ENCODE measurements around the gene RNF138.
"Not testable (repeated sequence)": the region's sequence is repeated elsewhere in the genome, so short reads cannot be mapped to it uniquely, and the experiment has no call there.

RNF138 gene

DNA sequence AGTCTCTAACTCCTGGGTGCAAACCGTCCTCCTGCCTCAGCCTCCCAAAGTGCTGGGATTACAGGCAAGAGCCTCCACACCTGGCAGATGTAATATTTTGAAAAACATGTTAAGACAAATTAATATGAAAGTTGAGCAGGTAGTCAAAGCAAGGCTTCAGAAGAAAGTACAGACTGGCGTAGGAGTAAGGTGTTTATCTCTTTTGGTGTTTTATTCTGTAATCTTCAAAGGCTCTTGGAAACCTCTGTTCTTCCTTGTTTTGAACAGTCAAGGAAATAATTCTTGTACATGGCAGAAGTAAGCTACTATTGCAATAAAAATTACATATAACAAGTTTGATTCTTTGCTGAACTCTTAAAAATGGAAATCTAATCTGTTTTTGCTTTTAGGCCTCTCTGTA is 5.3 kb downstream of the RNF138 start:
- DNase-seq: no peak

DNA sequence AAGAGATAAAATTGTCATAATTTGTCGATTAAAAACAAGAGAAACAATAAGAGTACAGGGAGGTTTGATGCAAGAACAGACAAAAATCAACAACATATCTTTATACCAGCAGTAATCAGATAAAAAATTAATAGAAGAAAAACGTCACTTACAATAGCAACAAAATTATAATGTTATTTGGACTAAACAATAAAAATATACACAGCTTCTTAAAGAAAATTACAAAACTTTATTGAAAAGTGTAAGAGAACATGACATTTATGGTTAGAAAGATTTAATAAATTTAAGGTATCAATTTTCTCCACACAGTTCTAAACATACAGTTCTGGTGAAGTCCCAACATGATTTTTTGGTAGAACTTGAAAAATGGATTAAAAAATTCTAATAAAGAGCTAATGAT is 12.8 kb downstream of the RNF138 start:
- DNase-seq: no peak

DNA sequence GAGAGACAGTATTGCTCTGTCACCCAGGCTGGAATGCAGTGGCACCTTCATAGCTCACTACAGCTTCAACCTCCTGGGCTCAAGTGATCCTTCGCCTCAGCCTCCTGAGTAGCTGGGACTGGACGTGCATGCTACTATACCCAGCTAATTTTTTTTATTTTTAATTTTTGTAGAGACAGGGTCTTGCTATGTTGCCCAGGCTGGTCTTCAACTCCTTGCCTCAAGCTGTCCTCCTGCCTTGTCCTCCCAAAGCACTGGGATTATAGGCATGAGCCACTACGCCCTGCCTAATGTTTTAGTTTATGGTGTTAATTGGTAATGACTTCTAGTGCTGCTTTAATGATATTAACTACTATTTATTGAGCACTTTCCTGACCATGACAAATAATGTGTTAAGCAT is 18.3 kb downstream of the RNF138 start:
- no peak for DNase-seq

DNA sequence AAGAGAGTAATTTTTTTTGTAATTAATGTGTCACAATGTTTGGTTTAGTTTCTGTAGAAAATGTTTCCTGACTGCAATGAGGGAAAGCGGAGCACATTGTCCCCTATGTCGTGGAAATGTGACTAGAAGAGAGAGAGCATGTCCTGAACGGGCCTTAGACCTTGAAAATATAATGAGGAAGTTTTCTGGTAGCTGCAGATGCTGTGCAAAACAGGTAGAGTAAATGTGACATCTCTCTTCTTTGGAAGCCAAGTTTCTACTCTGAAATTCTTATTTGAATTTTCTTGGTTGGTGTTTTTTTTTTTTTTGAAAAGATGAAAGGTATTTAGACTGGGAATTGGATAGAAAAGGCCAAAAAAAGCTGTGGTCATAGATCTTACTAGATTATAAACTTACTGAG is 20.0 kb downstream of the RNF138 start:
- no peak for DNase-seq

DNA sequence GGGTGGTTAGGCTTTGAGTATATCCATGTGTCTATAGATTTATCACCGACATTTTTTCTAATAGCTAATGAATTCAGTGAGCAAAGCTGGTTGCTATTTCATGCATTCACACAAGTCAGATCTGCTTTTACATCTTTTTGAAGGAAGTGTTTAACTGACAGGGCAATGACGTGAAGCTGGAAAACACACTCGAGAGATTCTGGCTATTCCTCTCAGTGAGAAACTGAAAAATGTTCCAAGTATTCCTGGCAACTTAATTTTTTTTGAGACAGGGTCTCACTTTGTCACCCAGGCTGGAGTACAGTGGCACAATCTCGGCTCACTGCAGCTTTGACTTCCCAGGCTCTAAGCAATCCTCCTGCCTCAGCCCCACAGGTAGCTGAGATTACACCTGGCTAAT is 21.2 kb downstream of the RNF138 start:
- no peak for DNase-seq

DNA sequence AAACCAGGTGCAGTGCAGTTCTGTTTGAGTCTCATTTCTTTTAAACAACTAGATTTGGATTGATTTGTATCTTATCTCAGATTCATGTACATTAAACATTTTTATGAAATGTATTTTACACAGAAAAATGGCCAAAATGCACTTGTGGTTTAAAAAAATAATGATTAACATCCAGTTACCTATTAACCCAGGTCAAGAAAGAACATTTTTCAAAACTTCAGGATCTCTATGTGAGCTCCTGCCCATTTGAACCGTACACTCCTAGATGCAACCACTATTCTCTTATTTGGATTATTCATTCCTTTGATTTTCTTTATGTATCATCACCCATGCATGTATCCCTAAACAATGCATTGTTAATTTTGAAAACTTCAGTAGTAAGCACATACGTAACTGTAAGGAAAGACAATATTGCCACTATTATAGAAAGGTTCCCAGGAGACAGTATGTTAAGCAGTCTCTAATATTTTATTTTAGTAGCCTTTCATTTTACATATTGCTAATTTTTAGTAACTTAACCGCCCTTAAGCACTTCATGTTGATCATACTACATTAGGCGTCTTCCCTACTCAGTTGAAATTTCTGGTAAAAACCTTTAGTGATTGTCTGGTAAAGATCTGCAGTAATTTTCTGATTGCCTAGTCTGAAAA is 22.7 kb downstream of the RNF138 start:
- DNase-seq: no peak

DNA sequence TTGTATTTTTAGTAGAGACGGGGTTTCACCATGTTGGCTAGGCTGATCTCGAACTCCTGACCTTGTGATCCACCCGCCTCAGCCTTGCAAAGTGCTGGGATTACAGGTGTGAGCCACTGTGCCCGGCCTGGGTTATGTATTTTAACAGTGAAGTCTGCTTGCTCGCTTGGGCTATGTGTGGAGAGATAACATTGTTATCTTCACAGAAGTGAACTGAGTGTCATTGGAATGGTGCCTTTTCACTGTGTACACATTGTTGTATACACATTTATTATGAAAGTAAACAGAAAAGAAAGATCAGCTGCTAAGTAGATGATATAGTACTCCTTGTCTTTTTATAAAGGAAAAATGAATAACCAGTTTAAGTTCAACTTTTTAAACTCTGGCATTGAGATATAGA is 30.4 kb downstream of the RNF138 start:
- DNase-seq: no peak

DNA sequence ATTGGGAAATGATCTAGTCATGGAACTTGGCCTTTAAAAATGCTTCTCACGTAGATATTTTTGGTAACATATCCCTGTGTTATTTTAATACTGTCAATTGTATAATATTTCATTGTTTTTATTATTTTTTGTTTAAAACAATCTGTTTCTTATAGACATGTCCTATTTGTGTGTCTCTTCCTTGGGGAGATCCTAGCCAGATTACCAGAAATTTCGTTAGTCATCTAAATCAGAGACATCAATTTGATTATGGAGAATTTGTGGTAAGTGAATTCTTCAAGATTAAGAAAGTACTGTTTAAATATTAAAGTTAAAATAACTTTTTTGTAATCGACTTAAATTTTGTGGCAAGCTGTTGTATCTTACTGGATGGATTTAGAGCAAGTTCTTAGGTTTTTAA is 34.9 kb downstream of the RNF138 start:
- no peak for DNase-seq

DNA sequence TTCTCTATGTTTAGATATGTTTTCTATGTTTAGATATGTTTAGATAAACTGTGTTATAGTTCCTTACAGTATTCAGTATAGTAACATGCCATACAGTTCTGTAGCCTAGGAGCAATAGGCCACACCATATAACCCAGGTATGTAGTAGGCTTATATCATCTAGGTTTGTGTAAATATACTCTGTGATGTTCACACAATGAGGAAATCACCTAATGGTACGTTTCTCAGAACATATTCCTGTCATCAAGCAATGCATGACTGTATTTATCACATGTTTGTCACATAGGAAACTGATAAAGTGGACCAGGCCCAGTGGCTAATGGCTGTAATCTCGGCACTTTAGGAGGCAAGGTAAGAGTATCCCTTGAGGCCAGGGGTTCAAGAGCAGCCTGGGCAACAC is 44.0 kb downstream of the RNF138 start:
- no peak for DNase-seq

DNA sequence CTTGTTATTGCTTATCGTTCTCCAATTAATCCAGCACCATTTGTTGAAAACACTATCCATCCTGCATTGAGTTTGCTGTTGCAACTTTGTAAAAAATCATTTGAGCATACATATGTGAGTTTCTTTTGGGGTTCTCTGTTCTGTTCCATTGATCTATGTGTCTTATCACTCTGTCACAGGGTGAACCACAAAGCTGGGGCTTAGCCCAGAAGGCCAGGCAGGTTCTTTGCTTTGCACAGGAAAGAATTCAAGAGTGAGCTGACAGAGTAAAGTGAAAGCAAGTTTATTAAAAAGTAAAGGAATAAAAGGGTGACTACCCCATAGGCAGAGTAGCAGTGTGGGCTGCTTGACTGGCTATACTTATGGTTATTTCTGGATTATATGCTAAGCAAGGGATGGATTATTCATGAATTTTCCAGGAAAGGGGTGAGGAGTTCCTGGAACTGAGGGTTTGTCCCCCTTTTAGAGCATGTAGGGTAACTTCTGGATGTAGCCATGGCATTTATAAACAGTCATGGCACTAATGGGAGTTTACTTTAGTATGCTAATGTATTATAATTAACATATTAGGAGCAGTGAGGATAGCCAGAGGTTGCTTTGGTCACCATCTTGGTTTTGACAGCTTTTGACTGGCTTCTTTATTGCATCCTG is 46.8 kb downstream of the RNF138 start:
- DNase-seq: no peak

DNA sequence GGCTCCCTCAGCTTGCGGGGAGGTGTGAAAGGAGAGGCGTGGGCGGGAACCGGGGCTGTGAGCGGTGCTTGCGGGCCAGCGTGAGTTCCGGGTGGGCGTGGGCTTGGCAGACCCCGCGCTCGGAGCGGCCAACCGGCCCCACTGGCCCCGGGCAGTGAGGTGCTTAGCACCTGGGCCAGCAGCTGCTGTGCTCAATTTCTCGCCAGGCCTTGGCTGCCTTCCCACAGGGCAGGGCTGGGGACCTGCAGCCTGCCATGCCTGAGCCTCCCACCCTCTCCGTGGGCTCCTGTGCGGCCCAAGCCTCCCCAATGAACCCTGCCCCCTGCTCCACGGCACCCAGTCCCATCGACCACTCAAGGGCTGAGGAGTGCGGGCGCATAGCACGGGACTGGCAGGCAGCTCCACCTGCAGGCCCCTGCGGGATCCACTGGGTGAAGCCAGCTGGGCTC is 48.2 kb downstream of the RNF138 start:
- DNase-seq: no peak

DNA sequence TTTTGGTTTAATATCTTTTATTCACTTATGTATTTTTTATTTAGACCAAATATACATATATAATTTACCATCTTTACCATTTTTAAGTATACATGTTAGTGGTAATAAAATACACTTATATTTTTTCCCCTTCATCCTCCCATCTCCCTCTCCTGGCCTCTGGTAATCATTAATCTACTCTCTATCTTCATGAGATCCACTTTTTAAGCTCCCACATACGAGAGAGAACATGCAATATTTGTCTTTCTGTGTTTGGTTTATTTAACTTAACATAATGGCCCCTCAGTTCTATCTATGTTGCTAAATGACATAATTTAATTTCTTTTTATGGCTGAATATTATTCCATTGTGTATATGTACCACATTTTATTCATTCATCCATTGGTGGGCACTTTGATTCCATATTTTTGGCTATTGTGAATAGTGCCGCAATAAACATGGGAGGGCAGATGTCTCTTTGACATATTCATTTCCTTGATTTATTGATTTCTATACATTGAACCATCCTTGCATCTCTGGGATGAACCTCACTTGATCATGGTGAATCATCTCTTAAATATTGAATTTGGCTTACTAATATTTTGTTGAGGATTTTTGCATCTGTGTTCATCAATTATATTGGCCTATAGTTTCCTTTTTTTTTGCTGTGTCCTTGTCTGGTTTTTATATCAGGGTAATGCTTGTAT is 56.7 kb downstream of the RNF138 start:
- no peak for DNase-seq

DNA sequence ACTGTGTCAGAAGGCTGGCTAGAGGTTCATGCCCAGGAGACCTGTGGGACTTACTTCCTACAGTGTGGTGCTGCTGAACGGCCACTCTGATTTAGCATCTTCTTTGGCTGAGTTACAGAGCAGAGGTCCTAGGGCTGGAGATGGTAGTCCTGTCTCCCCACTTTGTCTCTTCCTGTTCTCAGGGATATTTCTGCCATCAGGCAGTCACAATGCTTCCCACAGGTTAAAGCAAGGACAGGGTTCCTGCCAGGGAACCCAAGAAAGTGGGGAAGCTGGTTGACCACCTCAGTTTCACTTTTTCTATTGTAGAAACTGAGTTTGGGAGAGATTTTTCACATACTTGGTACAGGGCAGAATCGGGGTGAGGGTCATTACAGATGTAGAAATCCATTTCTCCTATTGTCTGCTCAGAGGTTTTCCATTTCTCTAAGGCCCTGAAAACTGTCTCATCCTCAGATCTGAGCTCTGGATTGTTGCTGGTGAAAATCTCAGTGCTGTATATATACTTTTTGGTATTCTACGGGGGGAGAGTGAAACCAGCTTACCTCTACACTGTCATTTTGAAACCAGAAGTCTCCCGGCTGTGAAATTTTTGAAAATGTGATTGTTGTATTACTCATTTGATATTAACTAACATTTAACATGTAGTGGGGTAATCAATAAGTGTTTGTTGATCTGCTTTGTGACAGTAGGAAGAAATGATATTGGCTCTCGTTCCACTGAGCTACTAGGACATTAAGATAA is 61.2 kb downstream of the RNF138 start:
- DNase-seq: no peak

DNA sequence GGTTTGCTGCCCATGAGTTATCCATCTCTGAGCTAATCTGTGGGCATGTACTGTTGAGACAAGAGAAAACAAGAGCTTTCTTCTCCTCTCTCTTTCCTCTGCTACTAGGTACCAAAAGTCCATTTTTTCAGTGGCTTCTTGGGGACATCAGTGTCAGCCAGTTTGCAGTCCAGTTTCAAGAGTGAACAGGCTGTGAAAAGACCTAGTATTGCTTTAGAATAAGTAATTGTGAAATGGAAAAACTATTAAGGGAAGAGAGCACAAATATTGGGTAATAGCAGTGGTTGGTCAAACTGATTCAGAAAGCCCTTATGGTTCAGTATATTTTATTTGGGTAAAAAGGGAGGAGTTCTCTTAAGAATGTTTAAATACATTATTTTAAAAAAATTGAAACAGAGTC is 65.2 kb downstream of the RNF138 start:
- no peak for DNase-seq

DNA sequence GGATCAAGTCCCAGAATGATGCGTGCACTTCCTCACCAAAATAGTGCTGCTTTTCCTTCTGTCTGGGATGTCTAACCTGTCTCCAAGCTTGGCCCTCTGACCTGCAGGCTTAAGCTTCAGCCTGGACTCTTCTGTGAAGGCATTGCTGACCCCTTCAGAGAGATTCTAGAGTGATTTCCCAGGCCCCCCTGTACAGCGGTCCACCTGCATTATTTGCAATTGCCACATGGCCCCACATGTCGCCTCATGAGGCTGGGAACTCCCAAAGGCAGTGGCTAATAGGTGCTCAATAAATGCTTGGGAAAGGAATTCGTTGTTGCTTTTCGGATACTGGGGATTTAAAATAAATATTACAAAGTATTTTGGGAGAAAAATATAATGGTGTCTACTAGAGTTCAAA is 65.9 kb downstream of the RNF138 start:
- no peak for DNase-seq

DNA sequence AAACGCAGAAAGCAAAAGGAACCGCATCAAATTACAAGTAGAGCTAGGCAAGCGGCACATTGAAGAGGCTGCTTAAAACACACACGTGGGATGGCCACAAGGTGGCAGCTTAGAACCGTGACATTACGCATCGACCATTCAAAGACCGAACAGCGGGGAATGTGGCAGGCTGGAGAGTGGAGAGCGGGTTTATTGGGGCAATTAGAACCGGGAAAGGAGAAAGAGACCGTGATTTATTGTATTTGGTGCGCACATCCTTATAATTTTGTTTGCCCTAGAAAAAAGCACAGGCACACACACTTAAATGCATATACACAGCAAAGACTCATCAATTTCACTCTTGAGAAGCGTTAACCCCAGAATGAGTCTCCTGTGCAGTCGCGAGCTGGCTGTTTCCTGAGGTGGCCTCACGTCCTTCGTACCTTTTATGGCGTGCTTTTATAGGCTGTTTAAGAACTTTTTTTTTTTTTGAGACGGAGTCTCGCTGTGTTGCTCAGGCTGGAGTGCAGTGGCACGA is 66.5 kb downstream of the RNF138 start:
- peak; percentile 82 for DNase-seq

DNA sequence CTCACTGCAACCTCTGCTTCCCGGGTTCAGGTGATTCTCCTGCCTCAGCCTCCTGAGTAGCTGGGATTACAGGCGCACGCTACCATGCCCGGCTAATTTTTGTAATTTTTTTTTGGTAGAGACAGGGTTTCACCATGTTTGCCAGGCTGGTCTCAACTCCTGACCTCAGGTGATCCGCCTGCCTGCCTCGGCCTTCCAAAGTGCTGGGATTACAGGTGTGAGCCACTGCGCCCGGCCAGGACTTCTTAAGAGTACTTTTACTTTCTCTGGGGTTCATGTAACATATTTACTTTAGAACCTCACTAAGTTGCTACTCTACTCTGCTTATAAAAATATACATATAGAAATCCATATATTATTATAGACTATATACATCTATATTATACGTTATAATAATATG is 67.0 kb downstream of the RNF138 start:
- DNase-seq: not testable (repeated sequence)

DNA sequence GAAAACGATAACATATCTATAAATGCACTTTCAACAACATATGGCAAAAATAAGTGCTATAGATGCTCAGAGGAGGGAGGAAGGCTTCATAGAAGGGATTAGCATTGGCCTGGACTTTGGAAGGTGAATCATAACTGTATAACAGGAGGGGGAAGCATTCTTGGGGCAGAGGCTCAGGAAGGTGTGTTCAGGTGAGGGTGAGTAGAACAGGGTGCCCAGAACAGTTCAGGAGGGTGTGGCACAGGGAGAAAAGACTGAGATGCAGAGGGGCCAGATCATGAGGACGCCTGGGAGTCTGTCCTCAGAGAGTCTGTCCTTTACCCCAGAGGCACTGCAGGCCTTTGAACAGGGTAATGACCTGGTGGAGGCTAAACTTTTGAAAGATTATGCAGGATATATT is 68.9 kb downstream of the RNF138 start:
- DNase-seq: no peak

DNA sequence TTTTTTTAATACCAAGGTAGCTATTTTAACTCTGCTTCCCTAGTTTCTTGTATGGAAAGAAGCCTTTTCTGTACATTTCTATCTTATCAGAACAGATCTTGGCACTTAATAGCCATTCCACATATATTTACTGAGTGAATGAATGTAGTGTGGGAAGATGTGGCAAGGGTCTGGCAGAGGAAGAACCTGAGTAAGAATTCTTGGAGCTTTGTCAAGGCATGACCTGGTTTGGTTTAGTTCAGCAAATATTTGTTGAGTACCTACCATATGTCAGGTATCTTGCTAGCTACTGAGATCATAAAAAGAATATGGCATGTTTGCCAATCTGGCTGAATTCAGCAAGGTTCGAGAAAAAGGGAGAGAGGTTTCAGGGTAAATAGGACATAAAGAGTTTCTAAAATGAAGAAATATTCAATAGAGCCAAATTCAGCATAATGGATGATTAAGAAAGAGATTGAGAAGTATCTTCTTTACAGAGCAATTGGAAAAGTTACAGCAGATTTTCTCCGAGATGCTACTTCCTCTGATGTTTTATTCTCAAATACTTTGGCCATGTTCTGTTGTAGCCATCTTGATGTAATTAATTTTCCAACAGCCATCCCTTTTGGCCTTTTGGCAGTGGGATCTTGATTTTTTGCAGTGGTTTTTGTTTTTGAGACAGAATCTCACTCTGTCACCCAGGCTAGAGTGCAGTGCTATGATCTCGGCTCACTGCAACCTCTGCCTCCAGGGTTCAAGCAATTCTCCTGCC is 76.5 kb downstream of the RNF138 start:
- DNase-seq: no peak

DNA sequence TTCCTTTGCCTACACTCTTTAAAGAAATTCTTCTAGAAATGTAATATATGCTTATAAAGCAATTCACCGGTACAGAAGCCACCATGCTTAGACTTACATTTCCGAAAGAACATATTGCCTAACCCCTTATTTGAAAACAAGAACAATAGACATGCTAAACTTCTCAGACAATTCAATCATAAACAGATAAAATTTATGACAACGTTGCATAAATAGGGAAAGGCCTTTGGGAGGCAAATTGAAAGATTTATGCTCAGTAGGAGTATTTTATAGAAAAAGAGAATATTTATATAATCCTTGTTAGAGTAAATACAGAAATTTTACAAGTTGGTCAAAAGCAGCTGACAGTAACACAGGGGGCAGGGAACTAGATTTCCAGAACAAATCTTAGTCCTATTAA is 82.0 kb downstream of the RNF138 start:
- DNase-seq: no peak

DNA sequence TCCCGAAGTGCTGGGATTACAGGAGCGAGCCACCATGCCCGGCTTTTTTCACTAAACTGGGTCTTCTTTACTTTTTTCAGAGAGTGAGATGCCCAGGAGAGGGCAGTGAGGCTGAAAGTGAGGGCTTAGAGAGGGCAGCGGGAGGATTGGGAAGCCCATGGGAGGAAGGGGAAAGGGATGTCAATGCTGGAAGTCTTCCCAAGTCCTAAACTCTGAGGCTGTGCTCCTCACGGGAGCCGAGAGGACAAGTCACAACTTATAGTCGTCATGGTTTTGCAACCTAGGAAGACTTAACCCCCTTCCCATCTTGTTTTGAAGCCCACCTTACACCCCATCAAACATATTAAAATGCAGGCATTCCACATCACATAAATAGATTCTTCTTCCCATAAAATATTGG is 83.0 kb downstream of the RNF138 start:
- DNase-seq: no peak

DNA sequence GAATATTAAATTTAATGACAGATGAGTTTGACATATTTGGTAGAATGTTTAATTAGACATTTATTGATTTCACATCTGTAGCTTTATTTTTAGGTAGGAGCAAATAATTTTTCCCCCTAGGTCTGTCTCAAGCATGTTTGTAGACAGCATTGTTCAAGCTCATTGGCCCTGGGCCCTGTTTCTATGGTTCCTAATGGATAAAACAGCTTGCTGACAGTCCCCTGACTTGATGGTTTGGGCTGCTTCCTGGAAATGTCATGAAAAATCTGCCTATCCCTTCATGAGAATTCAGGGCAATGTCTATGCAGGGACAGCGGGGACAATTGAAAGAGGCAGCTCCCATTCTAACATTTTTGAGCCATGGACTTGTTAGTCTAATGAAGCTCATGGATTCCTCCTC is 83.6 kb downstream of the RNF138 start:
- DNase-seq: no peak

DNA sequence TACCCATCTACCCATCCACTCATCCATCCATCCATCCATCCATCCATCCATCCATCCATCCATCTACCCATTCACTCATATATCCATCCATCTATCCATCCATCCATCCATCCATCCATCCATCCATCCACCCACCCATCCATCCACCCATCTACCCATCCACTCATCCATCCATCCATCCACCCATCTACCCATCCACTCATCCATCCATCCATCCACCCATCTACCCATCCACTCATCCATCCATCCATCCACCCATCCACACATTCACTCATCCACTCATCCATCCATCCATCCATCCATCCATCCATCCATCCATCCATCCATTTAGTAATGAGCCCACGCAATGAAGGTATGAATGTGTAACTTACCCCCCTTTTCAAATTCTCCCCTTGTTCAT is 85.1 kb downstream of the RNF138 start:
- not testable (repeated sequence) for DNase-seq

All from activated CD8-positive, alpha-beta memory T cell treated with anti-CD3 and anti-CD28 coated beads for 24 hours (primary cell).